Spleen (tissue), 11 donors: ENCODE results near the gene CDON. TPM values are rescaled to one million over a fixed set of nuclear protein-coding genes. Genes with fewer than 3 reads are reported as not detected.

Experiments used
- DNase-seq: peaks from one replicate; pipeline ENCODE4 v3.0.0-alpha.2; 2020
- H3K27ac ChIP-seq, 8 donors: fragments of 200-600 bp; sonication (generic) in 7 of 8; 1 replicate in 4 of 8; 2 replicates in 4 of 8; pipeline versions ENCODE4 v1.5.0 to v1.8.0; 2016 to 2021; ENCODE audit warnings: inconsistent platforms in 4 of 8, mild to moderate bottlenecking in 4 of 8, moderate library complexity in 1 of 8
- H3K27me3 ChIP-seq, 7 donors: fragments of 200-600 bp; sonication (generic) in 6 of 7; replicated peaks in 1 of 7; 1 replicate in 4 of 7; 2 replicates in 3 of 7; pipeline versions ENCODE4 v1.5.0 to v1.8.0; 2016 to 2021; ENCODE audit warnings: inconsistent platforms in 3 of 7, mild to moderate bottlenecking in 1 of 7
- H3K36me3 ChIP-seq, 6 donors: fragments of 200-600 bp; sonication (generic) in 5 of 6; 1 replicate in 4 of 6; 2 replicates in 2 of 6; pipeline versions ENCODE4 v1.5.0 to v1.8.0; 2016 to 2021; ENCODE audit warnings: inconsistent platforms in 2 of 6
- H3K4me1 ChIP-seq, 6 donors: fragments of 200-600 bp; sonication (generic) in 5 of 6; 1 replicate in 3 of 6; 2 replicates in 3 of 6; pipeline versions ENCODE4 v1.5.0 to v1.8.0; 2016 to 2021; ENCODE audit warnings: inconsistent platforms in 3 of 6
- H3K4me3 ChIP-seq, 8 donors: fragments of 200-600 bp; sonication (generic) in 7 of 8; 1 replicate in 4 of 8; 2 replicates in 4 of 8; pipeline versions ENCODE4 v1.5.0 to v1.8.0; 2016 to 2021; ENCODE audit warnings: inconsistent platforms in 4 of 8, mild to moderate bottlenecking in 4 of 8, moderate library complexity in 2 of 8
- H3K9me3 ChIP-seq, 8 donors: fragments of 200-600 bp; sonication (generic) in 7 of 8; 1 replicate in 4 of 8; 2 replicates in 4 of 8; pipeline versions ENCODE4 v1.5.0 to v1.8.0; 2016 to 2021; ENCODE audit warnings: inconsistent platforms in 4 of 8
- POLR2A ChIP-seq, 3 donors: fragments of 450-650 bp; IDR thresholded peaks; one replicate each; pipeline ENCODE4 v1.5.1; 2017; ENCODE audit warnings: antibody characterized with exemption in 3 of 3, mild to moderate bottlenecking in 1 of 3
- POLR2AphosphoS5 ChIP-seq, 3 donors: sonication (generic); formaldehyde crosslinking; IDR thresholded peaks; one replicate each; pipeline ENCODE4 v1.5.1; 2017; ENCODE audit warnings: antibody characterized with exemption in 3 of 3
- WGBS, 5 donors: extraction: QIAGEN DNeasy Blood & Tissue Kit in 3 of 5; methylation state at CpG; one replicate each; pipeline versions ENCODE4 v1.1.5 to v1.1.7; 2013 to 2018; 5-methylcytosine and 5-hydroxymethylcytosine counted together
- intact Hi-C: fragments of 100-400 bp; cut with DNase I; formaldehyde crosslinking; loops from one replicate; pipeline ENCODE4 v1.15.0; 2023; ENCODE audit warnings: low total_unique reads
- polyA plus RNA-seq, 3 donors: library from polyadenylated mRNA; stranded (reverse); fragments of 200-250 nt; gene quantifications; one replicate each; pipeline ENCODE4 v1.2.1, GENCODE V29; 2013
- total RNA-seq, 7 donors: library from RNA; depleted of rRNA in 3 of 7; stranded (reverse); fragments of >200 nt in 3 of 7; fragmentation: NEBNext Ultra II Directional in 4 of 7; extraction: Animal tissue kit (Norgen Biotek cat#: 25700) in 4 of 7; gene quantifications; one replicate each; pipeline versions ENCODE4 v1.1.0 to v1.2.1, GENCODE V29; 2016 to 2021
- TF ChIP-seq, protein P1 (sequence below), 11 experiments: fragments of 200-600 bp in 7 of 11; fragments of 450-650 bp in 4 of 11; sonication (generic) in 4 of 11; IDR thresholded peaks in 8 of 11; conservative IDR thresholded peaks in 3 of 11; 1 replicate in 7 of 11; 2 replicates in 4 of 11; pipeline versions ENCODE4 v1.4.0 to v1.8.0; 2016 to 2021; ENCODE audit warnings: antibody characterized with exemption in 11 of 11, inconsistent platforms in 4 of 11, mild to moderate bottlenecking in 1 of 11
- donor health status: healthy with polysubstance abuse.
- donor health status: DM: no; HTN: no; CAD: no; lungs with moderate emphysema.
- donor health status: DM: no; HTN: no; CAD: no.
- donor health status: Bipolar disorder and iron deficiency.
- donor health status: healthy.
- donor health status: DM: no; HTN: no; CAD: no.
- donor health status: DM: yes; HTN: yes; CAD: no.

CDON gene
- total and polyA plus RNA-seq, 10 donors: 0.30 to 5.3 (median 2.3) TPM

DNA sequence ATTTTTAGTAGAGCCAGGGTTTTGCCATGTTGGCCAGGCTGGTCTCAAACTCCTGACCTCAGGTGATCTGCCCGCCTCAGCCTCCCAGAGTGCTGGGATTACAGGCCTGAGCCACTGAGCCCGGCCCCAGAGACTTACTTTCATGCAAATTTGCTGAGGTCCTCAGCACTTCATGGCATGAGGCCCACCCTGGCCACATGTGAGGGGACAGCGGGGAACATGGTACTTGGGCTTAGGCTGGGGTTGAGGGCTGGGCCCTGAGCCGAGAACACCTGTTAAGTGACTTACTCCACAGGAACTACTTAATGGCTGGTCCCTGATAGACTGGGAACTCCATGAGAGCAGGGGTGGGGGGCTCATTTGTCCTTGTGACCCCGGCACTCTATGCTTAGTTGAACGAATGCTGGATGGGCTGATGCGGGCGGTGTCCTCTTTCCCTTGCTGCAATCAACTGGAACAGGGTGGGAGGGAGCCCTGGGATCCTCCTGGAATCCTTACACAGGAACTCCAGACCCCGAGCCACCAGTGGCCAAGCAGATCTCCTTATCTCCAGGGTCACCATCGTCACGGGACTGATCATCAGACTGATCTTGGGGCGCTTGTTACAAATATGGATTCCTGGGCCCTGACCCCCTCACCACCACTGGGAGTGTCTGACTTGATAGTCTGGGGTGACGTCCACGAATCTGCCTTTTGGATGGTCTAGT lies 115.8 kb downstream of the CDON start:
- WGBS, 5 donors: 86 to 91% (median 91%) methylated on average over 14 of the region's 14 CpGs
- intact Hi-C loops: no loop called here
- DNase-seq: no peak
- Histone ChIP-seq H3K27me3 (peaks cover 0 to 20% (median 0%) of the 10 kb centered on the region in 7 donors), H3K4me1 (no peaks in the 10 kb centered on the region), H3K36me3 (no peaks in the 10 kb centered on the region), H3K4me3 (no peak overlapping the region), H3K9me3 (no peaks in the 10 kb centered on the region), H3K27ac (no peak overlapping the region)
- TF ChIP-seq, protein P1, sequence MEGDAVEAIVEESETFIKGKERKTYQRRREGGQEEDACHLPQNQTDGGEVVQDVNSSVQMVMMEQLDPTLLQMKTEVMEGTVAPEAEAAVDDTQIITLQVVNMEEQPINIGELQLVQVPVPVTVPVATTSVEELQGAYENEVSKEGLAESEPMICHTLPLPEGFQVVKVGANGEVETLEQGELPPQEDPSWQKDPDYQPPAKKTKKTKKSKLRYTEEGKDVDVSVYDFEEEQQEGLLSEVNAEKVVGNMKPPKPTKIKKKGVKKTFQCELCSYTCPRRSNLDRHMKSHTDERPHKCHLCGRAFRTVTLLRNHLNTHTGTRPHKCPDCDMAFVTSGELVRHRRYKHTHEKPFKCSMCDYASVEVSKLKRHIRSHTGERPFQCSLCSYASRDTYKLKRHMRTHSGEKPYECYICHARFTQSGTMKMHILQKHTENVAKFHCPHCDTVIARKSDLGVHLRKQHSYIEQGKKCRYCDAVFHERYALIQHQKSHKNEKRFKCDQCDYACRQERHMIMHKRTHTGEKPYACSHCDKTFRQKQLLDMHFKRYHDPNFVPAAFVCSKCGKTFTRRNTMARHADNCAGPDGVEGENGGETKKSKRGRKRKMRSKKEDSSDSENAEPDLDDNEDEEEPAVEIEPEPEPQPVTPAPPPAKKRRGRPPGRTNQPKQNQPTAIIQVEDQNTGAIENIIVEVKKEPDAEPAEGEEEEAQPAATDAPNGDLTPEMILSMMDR (IDR thresholded peaks at IDR 0.05 in 8 of 11, conservative IDR thresholded peaks at IDR 0.05 in 3 of 11): no peak
- TF ChIP-seq POLR2AphosphoS5 (IDR thresholded peaks at IDR 0.05) (no peak), POLR2A (IDR thresholded peaks at IDR 0.05) (no peak)

DNA sequence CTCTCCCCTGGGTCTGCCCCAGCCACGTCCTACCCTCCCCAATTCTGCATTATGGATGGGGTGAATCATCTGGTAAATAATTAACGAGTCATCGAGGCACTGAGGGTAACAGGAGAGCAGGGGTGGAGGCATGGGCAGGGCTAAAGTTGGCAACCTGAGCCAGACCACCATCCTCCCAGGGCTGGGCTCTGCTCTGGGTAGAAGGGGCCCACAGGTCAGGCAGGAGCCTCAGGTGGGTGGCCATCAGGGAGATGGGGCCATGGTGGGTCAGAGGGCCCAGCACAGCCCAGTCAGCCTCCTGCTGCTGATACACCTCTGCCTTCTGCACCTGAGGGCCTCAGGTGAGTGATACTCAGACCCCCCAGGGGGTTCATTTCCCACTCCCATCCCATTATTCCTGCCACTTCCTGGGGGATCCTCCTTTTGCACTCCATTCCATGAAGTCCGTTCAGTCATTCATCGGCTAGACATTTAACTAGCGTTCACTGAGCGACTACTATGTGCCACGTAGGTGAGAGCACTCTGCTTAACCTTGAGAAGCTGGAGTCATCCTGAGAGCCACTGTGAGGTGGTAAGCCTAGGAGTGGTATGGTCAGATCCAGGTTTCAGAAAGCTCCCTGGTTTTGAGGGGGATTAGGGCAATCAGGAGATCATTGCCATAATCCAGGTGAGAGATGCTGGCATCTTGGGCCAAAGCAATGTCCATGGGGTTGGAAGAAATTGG lies 116.7 kb downstream of the CDON start, which contains the start of gene VSIG10L2:
VSIG10L2 (plus strand) TSS at position 248 of the 724 bp plus-strand sequence; CDS start at position 260, 12 bp downstream.
- no peaks in the 10 kb centered on the region for H3K4me1 ChIP-seq
- WGBS, 5 donors: 82 to 87% (median 85%) methylated on average over 8 of the region's 8 CpGs
- no peaks in the 10 kb centered on the region for H3K9me3 ChIP-seq
- H3K36me3 ChIP-seq: no peaks in the 10 kb centered on the region
- H3K27me3 ChIP-seq: peaks cover 0 to 21% (median 0%) of the 10 kb centered on the region in 7 donors
- no peak for DNase-seq
- H3K27ac ChIP-seq: no peak within 1 kb of the TSS
- intact Hi-C loops: no loop called here
- TF ChIP-seq POLR2AphosphoS5 (IDR thresholded peaks at IDR 0.05): no peak
- H3K4me3 ChIP-seq: no peak within 1 kb of the TSS

DNA sequence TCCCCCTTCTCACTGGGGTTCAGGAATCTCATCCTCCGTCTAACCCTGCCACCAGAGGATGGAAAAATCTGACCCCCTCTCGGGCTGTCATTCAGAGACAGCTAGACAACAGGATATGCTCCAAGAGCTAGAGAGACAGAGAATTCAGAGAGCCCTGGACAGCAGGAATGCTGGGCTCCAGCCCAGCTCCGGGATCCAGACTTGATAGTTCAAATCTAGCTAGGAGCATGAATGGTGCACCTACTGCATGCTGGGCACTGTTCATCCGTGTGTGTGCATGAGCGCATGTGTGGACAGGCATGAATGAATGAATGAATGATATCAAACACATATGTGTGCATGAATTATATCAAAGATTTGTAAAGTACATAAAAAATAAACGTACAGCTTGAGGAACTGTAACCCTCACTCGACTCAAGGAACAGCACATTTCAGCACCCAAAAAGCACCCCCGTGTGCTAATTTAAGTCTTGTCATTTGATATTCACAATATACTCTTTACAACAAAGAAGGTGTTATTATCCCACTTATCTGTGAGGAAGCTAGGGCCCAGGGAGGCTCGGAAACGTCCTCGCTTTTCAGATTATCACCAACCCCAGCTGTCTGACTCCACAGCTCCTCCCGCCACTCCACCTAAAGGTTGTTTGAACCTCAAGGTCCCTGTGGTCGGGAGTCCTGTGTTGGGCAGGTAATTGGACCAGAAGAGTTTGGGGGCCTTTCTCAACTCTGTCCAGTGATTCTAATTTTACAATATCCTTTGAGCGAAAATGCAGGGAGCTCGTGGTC lies 117.5 kb downstream of the CDON start:
- TF ChIP-seq POLR2AphosphoS5 (IDR thresholded peaks at IDR 0.05) (no peak), POLR2A (IDR thresholded peaks at IDR 0.05) (no peak)
- TF ChIP-seq, protein P1 (IDR thresholded peaks at IDR 0.05 in 8 of 11, conservative IDR thresholded peaks at IDR 0.05 in 3 of 11): no peak
- Histone ChIP-seq H3K4me3 (no peak overlapping the region), H3K27me3 (peaks cover 0 to 15% (median 0%) of the 10 kb centered on the region in 7 donors), H3K9me3 (no peaks in the 10 kb centered on the region), H3K36me3 (no peaks in the 10 kb centered on the region), H3K4me1 (no peaks in the 10 kb centered on the region), H3K27ac (no peak overlapping the region)
- no peak for DNase-seq
- WGBS, 5 donors: 62 to 77% (median 69%) methylated on average over 13 to 15 of the region's 15 CpGs
- intact Hi-C loops: no loop called here

DNA sequence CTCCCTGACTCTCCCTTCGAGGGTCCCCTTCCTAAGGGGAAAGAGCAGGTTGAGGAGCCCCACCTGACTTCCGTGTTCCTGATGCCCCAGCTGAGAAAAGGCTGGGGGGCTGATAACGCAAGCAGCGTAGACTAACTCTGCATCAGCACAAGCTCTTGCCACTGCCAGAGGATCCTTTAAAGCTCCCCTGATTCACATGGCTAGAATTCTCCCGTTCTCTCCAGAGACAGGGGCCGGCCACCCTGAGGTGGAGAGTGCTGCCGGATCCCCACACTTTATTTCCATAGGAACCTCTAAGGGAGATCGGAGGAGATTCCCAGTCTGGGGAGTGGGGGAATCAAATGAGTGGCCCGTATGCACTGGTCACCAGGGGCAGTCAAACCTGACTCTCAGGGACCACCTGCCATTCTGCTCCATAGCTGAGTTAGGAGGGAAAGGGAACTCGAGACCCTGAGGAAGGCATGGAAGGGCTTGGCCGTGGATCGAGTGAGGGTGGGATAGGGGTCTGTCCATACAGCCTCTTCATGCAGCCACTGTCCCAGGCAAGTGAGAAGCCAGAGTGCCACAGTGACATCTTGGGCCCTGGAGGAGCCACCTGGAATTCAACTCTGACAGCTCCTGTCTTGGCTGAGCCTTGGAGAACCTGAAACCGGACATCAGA lies 118.2 kb downstream of the CDON start:
- Histone ChIP-seq H3K4me3 (no peak overlapping the region), H3K4me1 (no peaks in the 10 kb centered on the region), H3K9me3 (no peaks in the 10 kb centered on the region), H3K36me3 (no peaks in the 10 kb centered on the region), H3K27me3 (peaks cover 0 to 15% (median 0%) of the 10 kb centered on the region in 7 donors), H3K27ac (no peak overlapping the region)
- intact Hi-C loops: no loop called here
- 69 to 82% (median 77%) methylated on average over 13 of the region's 13 CpGs for WGBS, 5 donors
- DNase-seq: no peak
- TF ChIP-seq, protein P1 (IDR thresholded peaks at IDR 0.05 in 8 of 11, conservative IDR thresholded peaks at IDR 0.05 in 3 of 11): no peak
- TF ChIP-seq POLR2AphosphoS5 (IDR thresholded peaks at IDR 0.05) (no peak), POLR2A (IDR thresholded peaks at IDR 0.05) (no peak)
